HG03520 (cell line): Measurements from ENCODE around the gene ETNK1.
"Not testable (repeated sequence)": the region's sequence is repeated elsewhere in the genome, so short reads cannot be mapped to it uniquely, and the experiment has no call there.

Source experiments
- ATAC-seq: cut with Tn5 transposase; IDR thresholded peaks from one replicate; pipeline ENCODE4 v1.9.1; 2021; ENCODE audit warnings: mild to moderate bottlenecking, moderate library complexity; ENCODE audit not compliant: unreplicated experiment

The ETNK1 gene, protein sequence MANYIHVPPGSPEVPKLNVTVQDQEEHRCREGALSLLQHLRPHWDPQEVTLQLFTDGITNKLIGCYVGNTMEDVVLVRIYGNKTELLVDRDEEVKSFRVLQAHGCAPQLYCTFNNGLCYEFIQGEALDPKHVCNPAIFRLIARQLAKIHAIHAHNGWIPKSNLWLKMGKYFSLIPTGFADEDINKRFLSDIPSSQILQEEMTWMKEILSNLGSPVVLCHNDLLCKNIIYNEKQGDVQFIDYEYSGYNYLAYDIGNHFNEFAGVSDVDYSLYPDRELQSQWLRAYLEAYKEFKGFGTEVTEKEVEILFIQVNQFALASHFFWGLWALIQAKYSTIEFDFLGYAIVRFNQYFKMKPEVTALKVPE

DNA sequence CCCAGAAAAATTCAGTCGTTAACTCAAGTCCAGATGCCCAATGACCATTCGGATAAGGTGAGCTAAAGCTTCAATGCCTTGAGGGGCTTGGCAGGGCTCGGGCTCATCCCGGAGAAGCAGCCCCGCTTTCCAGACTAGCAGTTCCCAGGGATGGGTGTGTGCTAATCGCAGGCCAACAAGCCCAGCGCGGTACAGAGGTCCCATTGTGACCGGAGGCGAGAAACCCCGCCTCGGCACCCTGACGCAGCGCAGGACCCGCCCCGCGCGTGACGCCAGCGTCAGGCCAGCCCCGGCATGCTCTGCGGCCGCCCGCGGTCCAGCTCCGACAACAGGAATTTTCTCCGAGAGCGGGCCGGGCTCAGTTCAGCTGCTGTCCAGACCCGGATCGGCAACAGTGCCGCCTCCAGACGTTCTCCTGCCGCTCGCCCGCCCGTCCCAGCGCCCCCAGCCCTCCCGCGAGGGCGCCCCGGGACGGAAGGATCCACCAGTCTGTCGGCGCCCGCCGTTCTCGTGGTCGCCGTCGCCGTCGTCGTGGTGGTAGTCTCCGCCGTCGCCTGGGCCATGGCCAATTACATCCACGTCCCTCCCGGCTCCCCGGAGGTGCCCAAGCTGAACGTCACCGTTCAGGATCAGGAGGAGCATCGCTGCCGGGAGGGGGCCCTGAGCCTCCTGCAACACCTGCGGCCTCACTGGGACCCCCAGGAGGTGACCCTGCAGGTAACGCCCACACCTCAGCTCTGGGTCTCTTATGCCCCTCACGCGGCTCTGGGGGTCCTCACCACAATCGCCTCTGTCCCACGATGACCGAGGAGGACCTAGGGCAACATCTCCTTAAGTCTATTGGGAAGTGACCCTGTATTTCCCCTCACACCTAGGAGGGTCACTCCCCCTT is at the start of gene ETNK1:
Gene ETNK1, plus strand, starts transcription at position 302 of the 892 bp plus-strand sequence. Its CDS starts 260 bp downstream, at position 562.
- ATAC-seq = peak; percentile 98

DNA sequence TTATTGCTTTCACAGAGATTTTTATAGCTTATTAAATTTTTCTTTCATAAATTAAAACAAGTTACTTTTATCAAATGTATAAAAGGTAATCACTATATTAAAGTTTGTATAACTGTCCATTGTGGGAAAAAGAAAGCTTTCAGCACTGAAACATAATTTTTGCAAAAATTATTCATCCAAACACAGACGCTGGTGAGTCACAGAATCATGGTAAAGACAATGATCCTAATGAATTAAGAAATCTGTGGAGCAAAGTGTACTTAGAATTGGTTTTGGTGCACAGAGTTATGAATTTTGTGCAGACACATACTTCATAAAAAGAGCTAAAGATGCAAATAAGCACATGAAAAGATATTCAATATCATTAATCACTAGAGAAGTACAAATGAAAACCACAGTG is 48.9 kb upstream of the ETNK1 start:
- no peak for ATAC-seq

DNA sequence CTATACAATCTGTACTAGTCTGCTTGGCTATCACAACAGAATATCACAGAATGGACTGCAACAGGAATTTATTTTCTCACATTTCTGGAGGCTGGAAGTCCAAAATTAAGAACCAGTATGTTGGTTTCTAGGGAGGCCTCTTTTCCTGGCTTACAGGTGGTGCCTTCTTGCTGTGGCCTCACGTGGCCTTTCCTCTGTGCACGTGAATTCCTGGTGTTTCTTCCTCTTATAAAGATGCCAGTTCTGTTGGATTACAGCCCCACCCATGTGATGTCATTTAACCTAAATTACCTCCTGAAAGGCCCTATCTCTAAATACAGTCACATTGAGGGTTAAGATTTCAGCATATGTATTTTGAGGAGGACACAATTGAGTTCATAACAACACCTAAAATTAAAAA is 48.5 kb upstream of the ETNK1 start:
- ATAC-seq = no peak

DNA sequence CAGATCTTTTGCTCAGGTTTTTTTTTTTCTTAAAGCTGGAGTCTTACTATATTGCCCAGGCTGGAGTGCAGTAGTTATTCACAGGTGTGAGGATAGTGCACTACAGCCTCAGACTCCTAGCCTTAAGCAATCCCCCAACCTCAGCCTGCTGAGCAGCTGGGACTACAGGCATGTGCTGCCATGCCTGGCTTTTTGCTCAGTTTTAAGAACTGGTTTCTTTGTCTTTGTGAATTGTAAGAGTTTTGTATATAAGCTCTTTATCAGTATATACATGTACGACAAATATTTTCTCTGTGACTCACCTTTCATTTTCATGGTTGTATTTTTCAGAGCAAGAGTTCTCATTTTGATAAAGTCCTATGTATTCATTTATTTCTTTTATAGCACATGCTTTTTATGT is 47.3 kb upstream of the ETNK1 start:
- no peak for ATAC-seq

DNA sequence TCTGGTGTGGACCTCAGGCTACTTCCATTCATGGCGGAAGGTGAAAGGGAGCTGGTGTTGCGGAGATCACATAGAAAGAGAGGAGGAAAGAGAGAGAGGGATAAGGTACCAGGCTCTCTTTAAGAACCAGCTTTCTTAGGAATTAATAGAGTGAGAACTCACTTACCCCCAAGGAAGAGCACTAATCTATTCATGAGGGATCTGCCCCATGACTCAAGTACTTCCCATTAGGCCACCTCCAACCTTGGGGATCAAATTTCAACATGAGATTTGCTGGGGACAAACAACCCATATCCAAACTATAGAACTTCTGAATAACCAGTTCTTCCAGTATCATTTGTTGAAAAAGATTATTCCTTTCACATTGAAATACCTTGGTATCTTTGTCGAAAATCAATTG is 46.6 kb upstream of the ETNK1 start:
- no peak for ATAC-seq

DNA sequence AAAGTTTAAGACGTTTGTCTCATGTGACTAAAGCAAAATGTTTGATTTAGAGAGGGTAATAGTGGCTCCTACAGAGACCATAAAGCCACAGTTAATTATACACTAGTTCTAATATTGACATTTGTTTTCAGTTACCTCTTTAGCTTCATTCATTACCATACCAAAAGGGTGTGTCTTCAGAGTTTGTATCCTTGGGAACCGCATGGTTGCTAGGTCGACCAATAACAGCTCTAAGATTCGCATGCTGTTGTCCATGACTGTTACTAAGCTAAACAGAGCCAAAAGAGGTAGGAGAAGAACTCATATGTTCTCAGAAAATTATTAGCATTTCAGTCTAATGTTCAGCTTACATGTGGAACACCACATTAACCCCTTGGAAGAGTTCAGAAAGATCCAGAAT is 36.2 kb upstream of the ETNK1 start:
- no peak for ATAC-seq

DNA sequence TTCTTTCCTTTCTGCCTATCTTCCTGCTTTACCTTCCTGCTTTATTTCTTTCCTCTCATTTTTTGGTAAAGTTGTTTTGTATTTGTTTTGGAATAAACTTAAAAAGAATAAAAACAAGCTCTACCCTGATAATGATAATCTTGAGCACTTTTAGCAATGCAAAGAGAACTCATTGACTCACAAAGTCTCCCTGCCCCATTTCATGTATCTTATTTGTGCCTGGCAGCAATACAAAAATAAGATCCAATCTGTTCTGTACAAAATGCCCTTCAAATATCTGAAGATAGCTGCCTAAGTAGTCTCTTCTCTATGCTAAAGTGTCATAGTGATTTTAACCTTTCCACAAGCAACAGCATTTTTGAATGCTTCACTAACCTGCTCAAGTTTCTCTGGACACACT is 31.1 kb upstream of the ETNK1 start:
- ATAC-seq = no peak

DNA sequence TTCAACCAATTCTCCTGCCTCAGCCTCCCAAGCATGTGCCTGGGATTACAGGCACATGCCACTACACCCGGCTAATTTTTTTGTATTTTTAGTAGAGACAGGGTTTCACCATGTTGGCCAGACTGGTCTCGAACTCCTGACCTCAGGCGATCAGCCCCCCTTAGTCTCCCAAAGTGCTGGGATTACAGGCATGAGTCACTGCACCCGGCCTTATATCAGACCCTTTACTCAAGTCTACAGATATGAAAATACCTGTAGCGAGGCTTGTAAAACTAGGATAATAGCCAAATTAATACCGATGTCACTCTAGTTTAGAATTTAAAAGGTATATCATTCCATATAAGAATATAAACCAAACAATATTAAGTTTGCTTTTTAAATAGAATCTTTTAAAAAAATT is 27.4 kb upstream of the ETNK1 start:
- not testable (repeated sequence) for ATAC-seq

DNA sequence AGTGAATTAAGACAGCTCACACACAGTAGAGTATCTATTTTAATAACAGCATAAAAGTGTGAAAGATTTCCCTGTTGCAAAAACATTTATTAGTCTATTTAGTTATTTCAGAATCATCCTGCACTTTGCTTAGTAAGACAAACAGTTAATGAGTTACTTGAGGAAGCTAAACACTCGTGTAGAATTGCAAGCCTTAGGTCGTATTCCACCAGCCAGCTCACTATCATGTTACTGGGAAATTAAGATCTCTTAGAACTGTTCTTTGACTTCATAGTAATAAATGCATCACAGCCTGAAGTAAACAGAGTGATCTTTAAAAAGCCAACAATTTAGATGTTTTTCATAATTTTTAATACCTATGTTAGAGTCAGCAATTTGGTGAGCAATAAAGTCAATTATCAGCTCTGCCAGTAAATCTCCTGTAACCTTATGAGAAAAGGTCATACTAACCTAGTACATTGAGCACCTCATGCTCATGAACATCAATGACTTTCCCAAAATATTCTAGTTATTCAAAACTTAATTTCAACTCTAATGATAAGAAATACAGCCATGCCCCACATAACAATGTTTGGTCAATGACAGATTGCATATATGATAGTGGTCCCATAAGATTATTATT is 26.7 kb upstream of the ETNK1 start:
- no peak for ATAC-seq

DNA sequence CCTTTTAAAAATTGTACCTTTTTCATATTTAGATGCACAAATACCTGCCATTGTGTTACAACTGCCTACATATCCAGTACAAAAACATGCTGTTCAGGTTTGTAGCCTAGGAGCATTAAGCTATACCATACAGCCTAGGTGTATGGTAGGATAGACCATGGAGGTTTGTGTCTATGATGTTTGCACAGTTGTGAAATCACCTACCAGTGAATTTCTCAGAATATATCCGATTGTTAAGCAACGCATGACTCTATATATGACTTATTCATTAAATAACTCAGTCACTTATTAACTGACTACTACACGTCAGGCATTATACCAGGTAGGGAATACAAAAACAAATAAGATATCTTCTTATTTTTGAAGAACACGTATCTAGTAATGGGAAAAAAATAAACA is 26.2 kb upstream of the ETNK1 start:
- ATAC-seq = no peak

DNA sequence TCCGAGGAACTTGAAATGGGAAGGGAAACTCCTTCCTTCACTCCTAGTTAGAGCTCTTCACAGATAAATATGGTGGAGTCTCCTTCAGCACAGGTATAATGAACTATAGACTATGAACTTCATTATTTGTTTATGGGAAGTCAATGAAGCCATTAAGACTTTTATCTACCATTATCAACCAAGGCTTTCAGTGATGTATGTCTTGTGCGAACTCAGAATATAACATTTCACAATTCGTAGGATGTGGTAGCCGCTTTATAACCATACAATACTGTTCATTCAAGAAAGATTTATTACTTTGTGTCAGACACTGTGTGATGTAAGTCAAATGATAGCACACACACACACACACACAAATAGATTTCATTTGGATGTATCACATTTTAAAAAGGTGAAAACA is 24.8 kb upstream of the ETNK1 start:
- no peak for ATAC-seq

DNA sequence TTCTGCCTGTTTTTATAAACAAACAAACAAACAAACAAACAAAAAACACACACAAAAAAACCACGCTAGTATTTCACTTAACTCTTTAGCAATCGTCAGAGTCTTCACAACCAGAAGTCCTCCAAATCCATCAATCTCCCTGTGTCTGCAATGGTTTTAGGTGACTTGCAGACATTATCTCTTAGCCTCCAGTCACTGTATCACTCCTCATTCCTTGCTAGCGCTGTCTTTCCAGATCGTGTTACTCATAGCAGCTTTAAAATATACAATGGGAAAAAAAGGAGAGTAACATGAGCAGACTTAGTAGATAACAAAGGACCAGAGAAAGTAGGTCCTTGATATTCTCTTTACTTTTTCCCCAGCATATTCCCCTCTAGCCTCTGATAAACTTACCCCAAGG is 15.5 kb upstream of the ETNK1 start:
- ATAC-seq = no peak

DNA sequence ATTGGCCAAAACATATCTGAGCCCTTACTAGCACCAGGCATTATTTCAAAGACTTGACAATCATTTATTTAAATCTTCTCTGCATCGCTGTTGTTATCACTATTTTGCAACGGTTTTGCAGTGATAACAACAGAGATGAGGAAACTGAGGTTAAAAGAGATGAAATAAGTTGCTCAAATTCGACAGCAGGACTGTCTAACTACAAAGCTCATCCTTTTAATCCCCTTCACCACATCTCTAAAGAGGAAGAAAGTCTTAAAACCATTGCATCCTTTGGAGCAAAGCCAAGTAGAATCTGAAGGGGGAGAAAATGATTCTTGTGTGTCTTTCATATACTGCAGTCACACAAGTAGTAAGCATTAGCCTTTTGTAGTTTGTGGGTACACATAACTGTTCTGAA is 14.8 kb upstream of the ETNK1 start:
- no peak for ATAC-seq

DNA sequence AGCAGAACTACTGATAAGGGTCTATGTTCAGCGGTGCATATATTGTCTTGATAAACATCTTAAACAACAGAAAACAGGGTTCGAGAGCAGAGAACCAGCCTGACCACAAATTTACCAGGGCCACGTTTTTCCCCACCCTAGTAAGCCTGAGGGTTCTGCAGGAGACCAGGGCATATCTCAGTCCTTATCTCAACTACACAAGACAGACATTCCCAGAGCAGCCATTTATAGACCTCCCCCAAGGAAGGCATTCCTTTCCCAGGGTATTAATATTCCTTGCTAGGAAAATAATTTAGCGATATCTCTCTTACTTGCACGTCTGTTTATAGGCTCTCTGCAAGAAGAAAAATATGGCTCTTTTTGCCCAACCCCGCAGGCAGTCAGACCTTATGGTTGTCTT is 12.1 kb upstream of the ETNK1 start:
- not testable (repeated sequence) for ATAC-seq

DNA sequence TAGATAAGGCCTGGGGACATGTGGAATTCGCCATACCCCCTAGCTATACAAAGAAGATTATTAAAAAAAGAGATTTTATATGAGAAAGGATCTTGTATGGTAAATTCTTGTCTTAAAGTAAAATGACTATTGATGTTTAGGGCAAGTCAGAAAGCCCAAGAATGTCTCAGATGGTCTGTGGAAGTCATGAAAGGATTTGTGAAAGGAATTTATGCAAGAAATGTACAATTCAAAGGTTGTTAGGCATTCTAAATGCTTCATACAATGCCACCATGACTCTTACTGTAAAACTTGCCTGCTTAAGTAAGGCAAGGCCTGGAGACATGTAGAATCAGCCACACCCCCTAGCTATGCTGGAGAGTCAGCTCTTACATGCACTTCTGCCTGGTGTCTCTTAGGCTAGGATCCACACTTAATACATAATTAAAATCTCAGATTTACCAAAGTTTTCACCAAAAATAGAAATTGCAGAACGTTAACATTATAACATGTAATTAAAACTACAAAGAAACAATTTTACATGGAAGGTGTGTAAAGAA is 8.9 kb upstream of the ETNK1 start:
- ATAC-seq = no peak

DNA sequence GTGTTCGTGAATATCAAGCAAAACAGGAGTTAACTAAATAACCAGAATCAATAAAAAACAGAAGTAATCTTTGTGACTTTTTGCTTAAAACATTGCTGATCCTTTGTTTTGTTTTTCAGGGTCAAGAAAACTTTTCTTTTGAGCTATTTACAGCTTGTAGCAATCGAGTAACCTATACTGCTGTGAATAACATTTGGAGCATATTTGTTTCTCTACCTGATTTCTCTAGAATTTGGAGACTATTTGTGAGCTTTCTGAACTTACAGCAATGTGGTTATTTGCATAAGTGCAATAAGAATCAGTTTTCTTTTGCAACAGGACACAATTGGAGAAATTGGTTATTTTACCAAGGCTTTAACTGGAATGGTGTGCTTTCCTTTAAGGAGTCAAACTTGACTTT is 7.3 kb upstream of the ETNK1 start:
- ATAC-seq = no peak

DNA sequence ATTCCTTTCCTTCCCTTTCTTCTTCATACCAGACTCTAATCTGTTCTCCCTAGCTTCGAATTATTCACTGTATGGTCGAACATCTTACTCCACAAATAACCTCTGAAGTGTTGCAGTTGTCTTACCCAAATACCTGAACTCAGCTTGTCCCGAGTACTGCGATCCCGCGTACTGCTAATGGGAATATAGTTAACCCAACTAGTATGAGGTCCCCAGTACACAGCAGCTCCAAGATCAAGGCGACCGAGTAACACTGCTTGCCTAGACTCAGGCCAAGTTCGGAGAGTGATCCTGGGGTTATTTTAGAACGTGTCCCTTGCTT is 462 bp upstream of the ETNK1 start:
- ATAC-seq = no peak

DNA sequence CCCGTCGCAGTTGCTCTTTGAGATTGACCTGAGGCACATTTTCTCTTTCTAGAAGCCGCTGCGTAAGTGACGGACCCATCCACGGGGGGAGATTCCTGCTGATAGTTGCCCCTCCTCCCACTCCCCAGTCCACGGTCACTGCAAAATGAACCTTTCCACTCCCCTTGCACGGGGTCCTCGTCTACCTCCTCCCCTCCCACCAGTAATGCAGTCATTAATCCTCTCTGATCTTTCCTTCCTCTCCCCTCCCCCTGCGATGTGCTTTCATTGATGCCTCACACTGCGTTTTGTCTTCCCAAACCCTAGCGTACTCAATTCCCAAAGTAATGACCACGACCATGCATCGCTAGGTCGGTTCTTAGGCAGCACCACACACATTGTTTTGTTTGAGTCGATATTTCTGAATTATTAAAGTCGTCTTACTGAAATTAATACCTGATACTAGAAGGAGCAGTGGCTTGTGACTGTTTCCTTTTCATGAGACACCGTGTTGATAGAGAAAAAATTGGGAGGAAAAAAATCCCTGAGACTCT is 857 bp downstream of the ETNK1 start:
- ATAC-seq = peak; percentile 15

DNA sequence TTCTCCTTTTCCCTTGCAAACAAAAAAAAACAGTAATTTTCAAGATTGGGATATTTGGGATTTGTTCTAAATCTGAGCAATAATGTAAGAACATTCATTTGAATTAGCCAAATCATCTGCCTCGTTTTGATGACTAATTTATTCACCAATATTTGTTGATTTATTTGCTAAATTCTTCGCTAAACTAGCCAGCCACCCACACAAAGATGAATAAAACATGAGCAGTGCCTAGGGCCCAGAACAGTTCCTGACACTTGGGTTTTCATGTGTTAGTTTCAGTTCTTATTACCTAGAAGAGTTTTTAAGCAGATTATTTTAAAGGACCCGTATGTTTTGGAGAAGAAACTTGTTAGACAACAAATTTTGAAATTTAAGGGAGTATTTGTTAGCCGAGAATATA is 1.4 kb downstream of the ETNK1 start:
- peak; percentile 37 for ATAC-seq

DNA sequence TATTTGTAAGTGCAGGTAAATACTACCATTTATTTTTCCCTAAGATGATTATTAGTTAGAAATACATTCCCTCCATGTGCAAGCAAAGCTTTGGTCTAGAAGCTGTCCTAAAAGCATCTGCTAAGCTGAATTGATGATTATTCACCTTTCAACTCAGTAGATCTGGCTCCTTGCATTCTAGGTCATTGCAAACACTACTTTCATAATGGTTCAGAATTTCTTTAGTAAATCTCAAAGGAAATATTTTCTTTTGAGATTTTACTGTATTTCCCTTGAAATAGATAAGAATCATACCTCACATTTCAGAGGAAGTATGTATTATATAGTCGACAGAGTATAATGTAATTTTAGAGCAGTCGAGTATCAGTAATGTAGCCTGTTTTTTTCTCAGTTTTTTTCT is 2.4 kb downstream of the ETNK1 start:
- no peak for ATAC-seq

DNA sequence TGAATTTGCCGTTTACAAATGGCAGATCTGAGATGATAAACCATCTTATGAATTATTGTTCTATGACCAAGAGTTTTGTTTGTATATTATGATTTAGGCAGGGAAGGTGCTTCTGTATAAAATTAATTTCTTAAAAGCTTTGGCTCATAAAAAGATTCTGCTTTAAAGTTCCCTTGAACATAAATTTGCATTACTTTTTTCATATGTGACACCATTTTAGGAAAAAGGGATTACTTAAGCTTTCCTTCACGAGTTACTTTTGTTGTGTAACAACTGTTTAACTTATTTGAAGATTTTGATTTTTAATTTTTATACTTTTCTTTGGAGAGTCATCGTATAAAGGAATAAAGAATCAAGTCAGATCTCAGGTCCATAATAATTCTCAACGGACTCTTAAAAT is 3.3 kb downstream of the ETNK1 start:
- no peak for ATAC-seq
